OCI-LY1 (cell line): Measurements from ENCODE around the gene KIFC3.

Experiments used
- EZH2 ChIP-seq: fragments of 200-600 bp; sonication (generic), shearing (Covaris generic); IDR thresholded peaks from 2 replicates; pipeline ENCODE4 v1.8.0; 2017; ENCODE audit warnings: borderline replicate concordance, mixed run types, mild to moderate bottlenecking, antibody characterized with exemption, low read length, moderate library complexity, mixed read lengths
- TF ChIP-seq, protein P1 (sequence below): fragments of 200-600 bp; sonication (generic), shearing (Covaris generic); IDR thresholded peaks from 2 replicates; pipeline ENCODE4 v1.5.1; 2017; ENCODE audit warnings: mild to moderate bottlenecking, antibody characterized with exemption, low read length, moderate library complexity, mixed read lengths

- TF ChIP-seq, protein P1, sequence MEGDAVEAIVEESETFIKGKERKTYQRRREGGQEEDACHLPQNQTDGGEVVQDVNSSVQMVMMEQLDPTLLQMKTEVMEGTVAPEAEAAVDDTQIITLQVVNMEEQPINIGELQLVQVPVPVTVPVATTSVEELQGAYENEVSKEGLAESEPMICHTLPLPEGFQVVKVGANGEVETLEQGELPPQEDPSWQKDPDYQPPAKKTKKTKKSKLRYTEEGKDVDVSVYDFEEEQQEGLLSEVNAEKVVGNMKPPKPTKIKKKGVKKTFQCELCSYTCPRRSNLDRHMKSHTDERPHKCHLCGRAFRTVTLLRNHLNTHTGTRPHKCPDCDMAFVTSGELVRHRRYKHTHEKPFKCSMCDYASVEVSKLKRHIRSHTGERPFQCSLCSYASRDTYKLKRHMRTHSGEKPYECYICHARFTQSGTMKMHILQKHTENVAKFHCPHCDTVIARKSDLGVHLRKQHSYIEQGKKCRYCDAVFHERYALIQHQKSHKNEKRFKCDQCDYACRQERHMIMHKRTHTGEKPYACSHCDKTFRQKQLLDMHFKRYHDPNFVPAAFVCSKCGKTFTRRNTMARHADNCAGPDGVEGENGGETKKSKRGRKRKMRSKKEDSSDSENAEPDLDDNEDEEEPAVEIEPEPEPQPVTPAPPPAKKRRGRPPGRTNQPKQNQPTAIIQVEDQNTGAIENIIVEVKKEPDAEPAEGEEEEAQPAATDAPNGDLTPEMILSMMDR, result no peak
- no peak for TF ChIP-seq EZH2
These were observed 4.0 kb downstream of the KIFC3 start for GRCh38 chr16:57798267-57798810.
